NCI-H1092 (cell line): ENCODE measurements around the gene UNC13D.
A peak's percentile ranks its signal among the peaks of the same experiment; 100 is the strongest.
"Not testable (repeated sequence)": the region's sequence is repeated elsewhere in the genome, so short reads cannot be mapped to it uniquely, and the experiment has no call there.

Source experiments
- DNase-seq: peaks from one replicate; lab custom pipeline; 2025; lab: John Stamatoyannopoulos, UW

The UNC13D gene

GRCh38 chr17:75843577-75844529, at the start of gene UNC13D:
Gene UNC13D (minus strand): TSS chr17:75844404. CDS start chr17:75844337, 67 bp downstream.
- DNase-seq: no peak

DNA sequence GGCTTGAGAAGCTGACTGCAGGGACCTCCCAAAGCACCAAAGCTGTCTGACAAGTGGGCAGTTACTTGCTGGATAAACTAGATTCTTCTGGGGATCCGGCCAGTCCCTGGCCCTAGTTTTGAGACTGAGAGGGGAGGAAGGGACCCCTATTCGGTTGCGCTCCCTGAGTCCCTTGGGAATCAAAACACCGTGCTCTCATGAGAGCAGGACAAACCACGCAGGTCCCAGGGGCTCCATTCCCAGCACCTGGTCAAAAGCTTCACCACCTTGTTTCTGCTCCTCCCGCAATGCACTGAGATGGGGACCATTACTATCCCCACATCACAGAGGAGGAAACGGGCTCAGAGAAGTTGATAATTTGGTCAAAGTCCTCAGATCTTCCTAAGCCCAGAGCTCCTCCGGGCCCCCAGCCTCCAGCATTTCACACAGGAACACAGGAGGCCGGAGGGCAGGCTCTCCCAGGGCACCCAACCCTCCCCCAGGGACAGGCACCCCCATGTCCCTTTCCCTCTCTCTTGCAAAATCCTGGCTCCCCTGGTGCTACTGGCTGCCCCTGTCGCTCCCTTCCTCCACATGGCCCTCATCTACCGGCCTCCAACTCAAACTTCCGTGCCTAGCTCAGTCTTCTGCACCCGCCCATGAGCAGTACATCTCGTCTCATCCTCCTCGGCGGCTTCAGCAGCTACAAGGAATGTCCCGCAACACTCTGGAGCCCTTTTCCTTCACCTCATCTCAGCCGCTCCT, 49.3 kb upstream of the UNC13D start:
- no peak for DNase-seq

- no peak for DNase-seq
Measured at GRCh38 chr17:75892556-75893224, 48.5 kb upstream of the UNC13D start.

- no peak for DNase-seq
Measured at GRCh38 chr17:75891605-75892555, 47.7 kb upstream of the UNC13D start.

GRCh38 chr17:75891022-75891604, 46.9 kb upstream of the UNC13D start:
- no peak for DNase-seq

DNA sequence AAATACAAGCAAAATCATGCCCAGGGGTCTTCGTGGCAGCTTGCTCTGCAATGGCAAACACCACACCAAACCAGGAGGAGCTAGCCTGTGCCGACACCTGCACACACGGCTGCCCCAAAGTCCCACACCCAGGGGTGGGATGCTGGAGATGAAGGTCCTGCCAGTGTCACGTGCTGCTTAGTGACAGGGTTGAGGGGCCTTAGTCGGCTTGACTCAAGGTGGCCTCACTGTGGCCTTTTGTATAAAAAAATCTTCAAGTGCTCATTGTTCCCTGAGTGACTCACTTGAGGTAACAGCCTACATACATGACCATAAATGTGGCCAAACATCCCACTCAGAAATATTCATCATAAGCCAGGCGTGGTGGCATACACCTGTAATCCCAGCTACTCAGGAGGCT, 45.2 kb upstream of the UNC13D start:
- DNase-seq: no peak

DNA sequence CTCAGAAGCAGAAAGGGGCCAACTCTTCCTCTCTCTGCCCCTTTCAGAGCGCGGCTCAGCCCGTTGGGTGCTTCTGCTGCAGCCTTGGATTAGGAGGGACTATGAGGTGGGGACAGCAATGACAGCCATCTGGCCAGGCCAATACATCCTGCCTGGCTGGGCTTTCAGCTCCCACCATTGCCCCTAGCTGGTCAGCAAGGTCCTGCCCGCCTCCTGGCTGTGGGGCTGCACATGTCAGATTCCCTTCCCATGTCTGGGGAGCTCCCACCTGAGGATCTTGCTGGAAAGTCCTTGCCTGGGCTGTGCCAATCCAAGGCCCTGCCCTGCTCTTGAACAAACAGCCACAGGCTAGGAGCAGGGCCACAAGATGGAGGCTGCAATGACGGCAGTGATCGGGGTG, 44.3 kb upstream of the UNC13D start:
- DNase-seq: no peak

GRCh38 chr17:75885860-75886259, 41.7 kb upstream of the UNC13D start:
- DNase-seq: not testable (repeated sequence)

- DNase-seq: no peak
Measured at GRCh38 chr17:75885431-75885830, 41.2 kb upstream of the UNC13D start.

DNA sequence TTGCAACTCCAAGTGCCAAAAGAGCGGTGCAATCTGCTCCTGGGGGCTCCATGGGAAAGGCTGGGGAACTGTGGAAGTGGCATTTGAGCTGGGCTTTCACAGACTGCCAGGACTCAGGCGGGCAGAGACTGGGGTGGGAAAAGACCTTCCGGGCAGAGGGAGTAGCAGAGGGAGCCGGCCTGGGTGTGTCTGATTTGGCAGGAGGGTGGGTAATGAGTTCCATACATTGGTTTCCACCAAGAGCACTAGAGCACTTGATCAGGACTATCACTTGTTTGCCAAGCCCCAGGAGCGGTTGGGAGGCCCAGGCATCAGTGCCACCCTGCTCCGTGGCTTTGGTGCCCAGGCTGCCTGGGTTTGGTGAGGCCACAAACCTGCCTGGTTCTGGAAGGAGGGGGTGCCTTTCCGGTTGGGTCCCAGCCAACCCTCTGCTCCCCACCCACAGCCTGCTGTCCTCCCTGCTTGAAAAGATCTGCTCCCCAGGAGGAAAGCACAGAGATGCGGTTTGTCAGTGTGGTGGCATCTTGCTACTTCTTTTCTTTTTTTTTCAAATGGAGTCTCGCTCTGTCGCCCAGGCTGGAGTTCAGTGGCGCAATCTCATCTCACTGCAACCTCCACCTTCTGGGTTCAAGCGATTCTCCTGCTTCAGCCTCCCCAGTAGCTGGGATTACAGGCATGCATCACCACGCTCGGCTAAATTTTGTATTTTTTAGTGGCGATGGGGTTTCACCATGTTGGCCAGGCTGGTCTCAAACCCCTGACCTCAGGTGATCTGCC, 37.7 kb upstream of the UNC13D start:
- DNase-seq: no peak

DNA sequence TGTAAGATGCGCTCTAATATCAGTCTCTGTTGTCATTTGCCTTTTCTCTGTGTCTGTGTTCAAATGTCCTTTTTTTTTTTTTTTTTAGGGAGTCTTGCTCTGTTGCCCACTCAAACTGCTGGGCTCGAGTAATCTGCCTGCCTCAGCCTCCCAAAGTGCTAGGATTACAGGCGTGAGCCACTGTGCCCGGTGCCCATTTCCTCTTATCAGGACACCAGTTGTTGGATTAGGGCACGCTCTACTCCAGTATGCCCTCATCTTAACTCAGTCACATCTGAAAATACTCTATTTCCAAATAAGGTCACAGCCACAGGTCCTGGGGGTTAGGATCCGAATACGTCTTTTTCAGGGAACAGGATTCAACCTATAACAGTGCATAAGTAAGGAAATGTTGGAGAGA, 36.1 kb upstream of the UNC13D start:
- no peak for DNase-seq

- peak; percentile 10 for DNase-seq
Measured at GRCh38 chr17:75878174-75878998, 34.2 kb upstream of the UNC13D start, which contains the start of gene TRIM47. Gene TRIM47 (minus strand): TSS chr17:75878581. CDS start chr17:75878548, 33 bp downstream.

- peak; percentile 57 for DNase-seq
Measured at GRCh38 chr17:75877752-75878173, 33.6 kb upstream of the UNC13D start.

- peak; percentile 43 for DNase-seq
Measured at GRCh38 chr17:75876938-75877751, 32.9 kb upstream of the UNC13D start.

DNA sequence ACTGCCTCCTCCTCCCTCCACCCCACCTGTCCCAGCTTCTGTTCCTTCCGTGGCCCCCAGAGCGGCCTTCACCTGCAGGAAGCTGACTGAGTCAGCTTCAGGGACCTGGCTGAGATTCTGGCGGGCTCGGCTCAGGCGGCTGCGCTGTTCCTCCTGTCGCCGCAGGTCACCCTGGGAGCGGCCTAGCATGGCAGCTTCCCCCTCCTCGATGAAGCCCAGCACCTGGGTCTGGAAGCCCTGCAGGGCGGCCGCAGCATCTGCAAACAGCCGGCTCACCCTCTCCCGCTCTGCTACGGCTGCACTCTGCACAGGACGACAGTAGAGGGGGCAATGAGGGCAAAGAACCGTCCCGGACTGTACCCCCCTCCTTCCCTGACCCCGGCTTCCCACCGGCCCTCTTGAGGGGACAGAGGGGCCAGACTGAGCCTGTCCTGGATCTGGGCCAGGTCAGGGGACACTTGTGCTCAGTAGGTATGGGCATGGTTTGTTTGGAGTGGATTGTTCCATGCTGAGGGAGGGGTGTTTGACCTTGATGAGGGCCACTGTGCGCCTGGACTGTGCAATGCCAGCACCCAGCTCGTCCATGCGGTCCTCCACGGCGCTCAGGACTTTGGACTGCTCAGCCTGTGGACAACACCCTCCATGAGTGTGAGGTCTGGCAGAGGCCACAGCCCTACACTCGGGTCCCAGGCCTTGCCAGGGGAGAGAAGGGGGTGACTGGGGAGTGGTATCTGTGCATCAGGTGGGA, 32.2 kb upstream of the UNC13D start:
- no peak for DNase-seq

GRCh38 chr17:75875940-75876189, 31.7 kb upstream of the UNC13D start:
- DNase-seq: no peak

- DNase-seq: peak; percentile 36
Measured at GRCh38 chr17:75875182-75875939, 31.2 kb upstream of the UNC13D start.
